ENCODE results near the gene CENPX. TPM values are rescaled to one million over a fixed set of nuclear protein-coding genes. Genes with fewer than 3 reads are reported as not detected.

CENPX gene
- total and polyA plus RNA-seq, 2 of the 13 experiments (the other 11 are each of a cell fraction or from before 2014, with no cell fraction given): 92.7 to 170 TPM

- TF ChIP-seq ZNF737 (CRISPR knock-in tag; IDR thresholded peaks at IDR 0.05; ENCODE audit: borderline replicate concordance): no peak
- no peak for TF ChIP-seq IRF1 (CRISPR knock-in tag; IDR thresholded peaks at IDR 0.05; ENCODE audit: low read depth)
- no peak for TF ChIP-seq ZNF446 (CRISPR knock-in tag; IDR thresholded peaks at IDR 0.05)
- TF ChIP-seq ISL2 (CRISPR knock-in tag; IDR thresholded peaks at IDR 0.05): no peak
- no peak for TF ChIP-seq ZNF513 (CRISPR knock-in tag; conservative IDR thresholded peaks at IDR 0.05)
- no peak for TF ChIP-seq HMG20B (CRISPR knock-in tag; conservative IDR thresholded peaks at IDR 0.05)
- TF ChIP-seq ZNF557 (CRISPR knock-in tag; IDR thresholded peaks at IDR 0.05): no peak
- TF ChIP-seq ZNF879 (CRISPR knock-in tag; IDR thresholded peaks at IDR 0.05): no peak
- TF ChIP-seq CCAR2 (optimal IDR thresholded peaks at IDR 0.05; ENCODE audit: low read depth, low read length): no peak
- no peak for TF ChIP-seq KDM3A (CRISPR knock-in tag; IDR thresholded peaks at IDR 0.05; ENCODE audit: low read depth)
- no peak for TF ChIP-seq HOXA5 (CRISPR knock-in tag; IDR thresholded peaks at IDR 0.05)
- no peak for TF ChIP-seq ZNF121 (CRISPR knock-in tag; IDR thresholded peaks at IDR 0.05)
- no peak for TF ChIP-seq ZNF367 (CRISPR knock-in tag; IDR thresholded peaks at IDR 0.05; ENCODE audit: borderline replicate concordance)
- no peak for TF ChIP-seq NFRKB (IDR thresholded peaks at IDR 0.05)
- TF ChIP-seq, protein P1, sequence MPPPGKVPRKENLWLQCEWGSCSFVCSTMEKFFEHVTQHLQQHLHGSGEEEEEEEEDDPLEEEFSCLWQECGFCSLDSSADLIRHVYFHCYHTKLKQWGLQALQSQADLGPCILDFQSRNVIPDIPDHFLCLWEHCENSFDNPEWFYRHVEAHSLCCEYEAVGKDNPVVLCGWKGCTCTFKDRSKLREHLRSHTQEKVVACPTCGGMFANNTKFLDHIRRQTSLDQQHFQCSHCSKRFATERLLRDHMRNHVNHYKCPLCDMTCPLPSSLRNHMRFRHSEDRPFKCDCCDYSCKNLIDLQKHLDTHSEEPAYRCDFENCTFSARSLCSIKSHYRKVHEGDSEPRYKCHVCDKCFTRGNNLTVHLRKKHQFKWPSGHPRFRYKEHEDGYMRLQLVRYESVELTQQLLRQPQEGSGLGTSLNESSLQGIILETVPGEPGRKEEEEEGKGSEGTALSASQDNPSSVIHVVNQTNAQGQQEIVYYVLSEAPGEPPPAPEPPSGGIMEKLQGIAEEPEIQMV (CRISPR knock-in tag; IDR thresholded peaks at IDR 0.05; ENCODE audit: low read depth): no peak
- no peak for TF ChIP-seq ZNF580 (CRISPR knock-in tag; IDR thresholded peaks at IDR 0.05; ENCODE audit: borderline replicate concordance, low read depth)
- TF ChIP-seq SMAD1 (CRISPR knock-in tag; IDR thresholded peaks at IDR 0.05; ENCODE audit: borderline replicate concordance, low read depth): no peak
- TF ChIP-seq KLF11 (CRISPR knock-in tag; IDR thresholded peaks at IDR 0.05): no peak
- TF ChIP-seq, protein P2, sequence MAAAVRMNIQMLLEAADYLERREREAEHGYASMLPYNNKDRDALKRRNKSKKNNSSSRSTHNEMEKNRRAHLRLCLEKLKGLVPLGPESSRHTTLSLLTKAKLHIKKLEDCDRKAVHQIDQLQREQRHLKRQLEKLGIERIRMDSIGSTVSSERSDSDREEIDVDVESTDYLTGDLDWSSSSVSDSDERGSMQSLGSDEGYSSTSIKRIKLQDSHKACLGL (CRISPR knock-in tag; IDR thresholded peaks at IDR 0.05): 0 out of 2 replicates have a peak, but pooled peaks have one; percentile 43
- TF ChIP-seq, protein P3, sequence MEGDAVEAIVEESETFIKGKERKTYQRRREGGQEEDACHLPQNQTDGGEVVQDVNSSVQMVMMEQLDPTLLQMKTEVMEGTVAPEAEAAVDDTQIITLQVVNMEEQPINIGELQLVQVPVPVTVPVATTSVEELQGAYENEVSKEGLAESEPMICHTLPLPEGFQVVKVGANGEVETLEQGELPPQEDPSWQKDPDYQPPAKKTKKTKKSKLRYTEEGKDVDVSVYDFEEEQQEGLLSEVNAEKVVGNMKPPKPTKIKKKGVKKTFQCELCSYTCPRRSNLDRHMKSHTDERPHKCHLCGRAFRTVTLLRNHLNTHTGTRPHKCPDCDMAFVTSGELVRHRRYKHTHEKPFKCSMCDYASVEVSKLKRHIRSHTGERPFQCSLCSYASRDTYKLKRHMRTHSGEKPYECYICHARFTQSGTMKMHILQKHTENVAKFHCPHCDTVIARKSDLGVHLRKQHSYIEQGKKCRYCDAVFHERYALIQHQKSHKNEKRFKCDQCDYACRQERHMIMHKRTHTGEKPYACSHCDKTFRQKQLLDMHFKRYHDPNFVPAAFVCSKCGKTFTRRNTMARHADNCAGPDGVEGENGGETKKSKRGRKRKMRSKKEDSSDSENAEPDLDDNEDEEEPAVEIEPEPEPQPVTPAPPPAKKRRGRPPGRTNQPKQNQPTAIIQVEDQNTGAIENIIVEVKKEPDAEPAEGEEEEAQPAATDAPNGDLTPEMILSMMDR (CRISPR knock-in tag; IDR thresholded peaks at IDR 0.05): 0 out of 2 replicates have a peak, but pooled peaks have one; percentile 7
- no peak for TF ChIP-seq TBL1XR1 (IDR thresholded peaks at IDR 0.05; ENCODE audit: borderline replicate concordance, low read length, partially characterized antibody)
Measured at GRCh38 chr17:81978524-81979298, 44.0 kb downstream of the CENPX start (continued).

Measured in HepG2 (cell line).